ENCODE measurements around the gene DCP1B.

DNA sequence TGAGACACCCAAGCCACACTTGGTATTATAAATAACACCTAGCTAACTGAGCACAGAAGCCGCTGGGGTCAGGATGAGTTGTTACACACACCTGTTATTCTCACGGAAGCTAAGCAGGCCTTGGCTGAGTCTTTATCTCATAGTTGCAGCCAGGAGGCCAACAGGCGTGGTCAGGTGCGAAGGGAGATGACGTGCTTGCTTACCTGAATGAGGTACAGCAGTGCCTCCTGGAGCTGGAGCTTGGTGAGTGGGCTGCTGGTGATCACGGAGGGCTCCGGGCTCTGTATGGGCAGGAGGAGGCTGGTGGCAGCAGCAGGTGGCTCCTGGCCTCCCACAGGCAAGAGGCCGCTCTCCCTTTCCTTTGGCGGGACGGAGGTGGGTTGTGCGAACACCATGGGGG is 55.4 kb downstream of the DCP1B start:
- TF ChIP-seq, protein P1, sequence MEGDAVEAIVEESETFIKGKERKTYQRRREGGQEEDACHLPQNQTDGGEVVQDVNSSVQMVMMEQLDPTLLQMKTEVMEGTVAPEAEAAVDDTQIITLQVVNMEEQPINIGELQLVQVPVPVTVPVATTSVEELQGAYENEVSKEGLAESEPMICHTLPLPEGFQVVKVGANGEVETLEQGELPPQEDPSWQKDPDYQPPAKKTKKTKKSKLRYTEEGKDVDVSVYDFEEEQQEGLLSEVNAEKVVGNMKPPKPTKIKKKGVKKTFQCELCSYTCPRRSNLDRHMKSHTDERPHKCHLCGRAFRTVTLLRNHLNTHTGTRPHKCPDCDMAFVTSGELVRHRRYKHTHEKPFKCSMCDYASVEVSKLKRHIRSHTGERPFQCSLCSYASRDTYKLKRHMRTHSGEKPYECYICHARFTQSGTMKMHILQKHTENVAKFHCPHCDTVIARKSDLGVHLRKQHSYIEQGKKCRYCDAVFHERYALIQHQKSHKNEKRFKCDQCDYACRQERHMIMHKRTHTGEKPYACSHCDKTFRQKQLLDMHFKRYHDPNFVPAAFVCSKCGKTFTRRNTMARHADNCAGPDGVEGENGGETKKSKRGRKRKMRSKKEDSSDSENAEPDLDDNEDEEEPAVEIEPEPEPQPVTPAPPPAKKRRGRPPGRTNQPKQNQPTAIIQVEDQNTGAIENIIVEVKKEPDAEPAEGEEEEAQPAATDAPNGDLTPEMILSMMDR (IDR thresholded peaks at IDR 0.05), result no peak
- no peak for TF ChIP-seq POLR2AphosphoS5 (IDR thresholded peaks at IDR 0.05; ENCODE audit: low read depth, low read length)
- no peak for TF ChIP-seq REST (IDR thresholded peaks at IDR 0.05; ENCODE audit: insufficient read depth in 1 of 2, low read depth in 2 of 2, low read length in 1 of 2)
- no peak for TF ChIP-seq SIN3A (IDR thresholded peaks at IDR 0.05; ENCODE audit: borderline replicate concordance, insufficient read depth, low read depth, low read length)
